Activated T-cell treated with anti-CD3 and anti-CD28 coated beads, Interleukin-2, amount 50 U/mL, for 48 hours (primary cell): ENCODE measurements around the gene CLIC4.
"Not testable (repeated sequence)": the region's sequence is repeated elsewhere in the genome, so short reads cannot be mapped to it uniquely, and the experiment has no call there.

Experiments
- DNase-seq, 2 experiments: peaks; one replicate each; pipeline ENCODE4 v3.0.0-alpha.2; 2020

Gene CLIC4

DNA sequence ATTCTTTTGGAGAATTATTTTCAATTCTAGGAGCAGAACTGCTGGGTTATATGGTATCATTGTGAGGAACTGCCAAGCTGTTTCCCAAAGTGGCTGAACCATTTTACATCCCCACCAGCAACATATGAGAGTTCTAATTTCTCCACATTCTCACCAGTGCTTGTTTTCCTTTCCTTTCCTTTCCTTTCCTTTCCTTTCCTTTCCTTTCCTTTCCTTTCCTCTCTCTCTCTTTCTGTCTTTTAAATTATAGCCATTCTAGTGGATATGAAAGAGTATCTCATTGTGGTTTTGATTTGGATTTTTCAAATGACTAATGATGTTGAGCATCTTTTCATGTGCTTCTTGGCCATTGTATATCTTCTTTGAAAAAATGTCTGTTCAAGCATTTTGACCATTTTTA, 139.5 kb downstream of the CLIC4 start:
- DNase-seq = no peak

DNA sequence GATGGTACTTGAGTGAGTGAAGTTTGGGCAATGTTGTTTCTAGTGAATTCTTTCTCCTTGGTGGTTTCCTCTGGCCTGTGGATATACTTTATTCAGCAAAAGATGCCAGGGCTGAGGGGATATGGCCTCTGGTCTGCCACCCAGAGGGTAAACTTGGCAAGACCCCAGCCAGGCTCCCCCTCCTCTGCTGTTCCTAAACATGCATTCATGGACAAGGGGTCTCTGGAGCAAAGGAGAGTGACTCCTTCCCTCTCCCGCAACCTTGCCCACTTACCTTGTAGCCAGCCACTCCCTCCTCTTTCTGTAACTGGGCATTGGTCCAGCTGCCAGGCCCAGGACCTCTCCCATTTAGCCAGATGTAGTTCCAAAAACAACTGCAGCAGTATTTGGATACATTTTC, 141.0 kb downstream of the CLIC4 start:
- peak; percentile 8 to 11 for DNase-seq

- DNase-seq = peak; percentile 15 to 16
These were observed 143.1 kb downstream of the CLIC4 start for GRCh38 chr1:24888061-24888970.

GRCh38 chr1:24888971-24889676, 143.9 kb downstream of the CLIC4 start:
- peak; percentile 4 to 10 for DNase-seq

DNA sequence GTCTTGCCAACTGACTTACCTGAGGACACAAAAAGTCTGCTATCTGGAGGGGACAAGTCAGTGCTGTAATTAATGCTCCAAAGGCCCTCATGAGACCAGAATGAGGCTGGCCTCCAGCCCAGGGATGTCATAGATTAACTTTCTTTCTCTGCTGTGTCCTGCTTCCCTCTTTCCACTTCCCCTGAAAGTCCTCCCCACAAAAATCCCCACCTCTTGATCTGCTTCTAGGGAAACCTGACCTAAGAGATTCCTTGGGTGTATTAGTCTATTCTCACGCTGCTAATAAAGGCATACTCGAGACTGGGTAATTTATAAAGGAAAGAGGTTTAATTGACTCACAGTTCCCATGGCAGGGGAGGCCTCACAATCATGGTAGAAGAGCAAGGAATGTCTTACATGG, 145.6 kb downstream of the CLIC4 start:
- no peak for DNase-seq

DNA sequence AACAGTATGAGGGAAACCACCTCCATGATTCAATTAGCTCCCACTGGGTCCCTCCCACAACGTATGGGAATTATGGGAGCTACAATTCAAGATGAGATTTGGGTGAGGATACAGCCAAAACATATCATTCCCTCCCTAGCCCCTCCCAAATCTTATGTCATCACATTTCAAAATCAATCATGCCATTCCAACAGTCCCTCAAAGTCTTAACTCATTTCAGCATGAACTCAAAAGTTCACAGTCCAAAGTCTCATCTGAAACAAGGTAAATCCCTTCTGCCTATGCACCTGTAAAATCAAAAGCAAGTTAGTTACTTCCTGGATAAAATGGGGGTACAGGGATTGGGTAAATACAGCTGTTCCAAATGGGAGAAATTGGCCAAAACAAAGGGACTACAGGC, 146.1 kb downstream of the CLIC4 start:
- DNase-seq = not testable (repeated sequence)

DNA sequence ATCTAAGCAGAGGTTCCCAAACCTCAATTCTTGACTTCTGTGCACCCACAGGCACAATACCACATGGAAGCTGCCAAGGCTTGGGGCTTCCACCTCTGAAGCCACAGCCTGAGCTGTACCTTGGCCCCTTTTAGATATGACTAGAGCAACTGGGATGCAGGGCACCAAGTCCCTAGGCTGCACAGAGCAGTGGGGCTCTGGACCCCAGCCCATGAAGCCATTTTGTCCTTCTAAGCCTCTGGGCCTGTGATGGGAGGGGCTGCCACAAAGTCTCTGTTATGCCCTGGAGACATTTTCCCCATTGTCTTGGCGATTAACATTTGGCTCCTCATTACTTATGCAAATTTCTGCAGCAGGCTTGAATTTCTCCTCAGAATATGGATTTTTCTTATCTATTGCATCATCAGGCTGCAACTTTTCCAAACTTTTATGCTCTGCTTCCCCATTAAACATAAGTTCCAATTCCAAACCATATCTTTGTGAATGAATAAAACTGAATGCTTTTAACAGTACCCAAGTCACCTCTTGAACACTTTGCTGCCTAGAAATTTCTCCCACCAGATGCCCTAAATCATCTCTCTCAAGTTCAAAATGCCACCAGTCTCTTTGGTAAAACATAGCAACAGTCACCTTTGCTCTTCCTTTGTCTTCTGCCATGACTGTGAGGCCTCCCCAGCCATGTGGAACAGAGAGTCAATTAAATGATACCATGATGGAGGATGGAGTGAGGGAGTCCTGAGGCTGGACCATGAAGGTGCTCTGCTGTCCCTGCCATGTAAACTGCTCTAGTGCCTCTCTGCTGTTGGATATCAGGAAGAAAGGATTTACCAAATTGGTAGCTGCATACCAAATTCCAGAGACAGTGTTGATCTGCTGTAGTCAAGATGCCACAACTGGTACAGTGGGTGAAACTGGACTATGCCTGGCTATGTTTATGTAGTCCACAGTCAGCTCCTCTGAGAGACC, 147.2 kb downstream of the CLIC4 start:
- DNase-seq = peak in 1 of 2 experiments; percentile 15

- DNase-seq = peak in 1 of 2 experiments; percentile 11
These were observed 148.2 kb downstream of the CLIC4 start for GRCh38 chr1:24893431-24893830.
